HepG2 (cell line): ENCODE results near the gene CENPP. TPM values are rescaled to one million over a fixed set of nuclear protein-coding genes. Genes with fewer than 3 reads are reported as not detected.
A peak's percentile ranks its signal among the peaks of the same experiment; 100 is the strongest.

Experiments used
- ATAC-seq: fragments of 200-7000 bp; cut with Tn5 transposase; 3 replicates; pipeline ENCODE4 v1.9.1; 2020; ENCODE audit warnings: mild to moderate bottlenecking, moderate library complexity
- BruUV-seq: library from RNA; stranded (reverse); fragments of 400-500 nt; replicated peaks from 2 replicates; lab custom pipeline; 2021; lab: Mats Ljungman, UMichigan
- CTCF ChIA-PET: fragments of 300-600 bp; formaldehyde crosslinking; extraction: SDS; loops from one replicate; lab custom pipeline; 2021; ENCODE audit warnings: low total read pairs, inconsistent platforms, low intra/inter-chr PET ratio; lab: Yijun Ruan, JAX
- POLR2A ChIA-PET: fragments of 350-600 bp; sonication (Branson Sonifier 250); formaldehyde crosslinking; loops from one replicate; lab custom pipeline; 2020; ENCODE audit warnings: antibody characterized with exemption, inconsistent platforms; lab: Yijun Ruan, JAX
- DNase-seq: peaks from one replicate; pipeline ENCODE4 v3.0.0-alpha.2; 2015; ENCODE audit warnings: low spot score
- FAIRE-seq: peaks from 3 replicates; lab custom pipeline; 2011; peaks lifted over from hg19 to GRCh38; lab: Jason Lieb, UNC
- H2AFZ ChIP-seq: one replicate; pipeline ENCODE4 v1.6.1; 2011; ENCODE audit warnings: low read length, inconsistent platforms
- H3K27ac ChIP-seq: fragments of 300-600 bp; 3 replicates; pipeline ENCODE4 v1.8.0; 2011; ENCODE audit warnings: mixed run types, mild to moderate bottlenecking, mixed read lengths, low read length, inconsistent platforms; ENCODE audit not compliant: insufficient read depth; ENCODE audit errors: extremely low read length
- H3K27me3 ChIP-seq, 2 experiments: fragments of 200-600 bp in 1 of 2; 2 replicates in 1 of 2; 3 replicates in 1 of 2; pipeline versions ENCODE4 v1.6.0 to v1.8.0; 2011; ENCODE audit warnings: low read length in 2 of 2, mild to moderate bottlenecking in 2 of 2, moderate library complexity in 2 of 2, inconsistent platforms in 1 of 2; ENCODE audit not compliant: insufficient read depth in 2 of 2, control insufficient read depth in 1 of 2
- H3K36me3 ChIP-seq, 2 experiments: fragments of 200-600 bp in 1 of 2; replicated peaks in 1 of 2; 2 replicates in 1 of 2; 3 replicates in 1 of 2; pipeline versions ENCODE4 v1.5.1 to v1.8.0; 2011; ENCODE audit warnings: low read length in 2 of 2, inconsistent platforms in 1 of 2; ENCODE audit not compliant: insufficient read depth in 2 of 2, control insufficient read depth in 1 of 2
- H3K4me1 ChIP-seq: 2 replicates; pipeline ENCODE4 v1.5.1; 2012; ENCODE audit warnings: low read length, inconsistent platforms; ENCODE audit not compliant: insufficient read depth
- H3K4me2 ChIP-seq: 2 replicates; pipeline ENCODE4 v1.6.0; 2011; ENCODE audit warnings: low read depth, low read length, inconsistent platforms
- H3K4me3 ChIP-seq, 3 experiments: fragments of 200-600 bp in 1 of 3; sonication (generic), shearing (Covaris generic) in 1 of 3; replicated peaks in 1 of 3; 2 replicates each; pipeline ENCODE4 v1.5.1; 2011 to 2016; ENCODE audit warnings: low read length in 3 of 3, inconsistent platforms in 2 of 3, low read depth in 2 of 3, mild to moderate bottlenecking in 2 of 3, control low read depth in 1 of 3, mixed read lengths in 1 of 3; ENCODE audit not compliant: insufficient read depth in 1 of 3
- H3K79me2 ChIP-seq: one replicate; pipeline ENCODE4 v1.6.1; 2011; ENCODE audit warnings: low read length, inconsistent platforms; ENCODE audit not compliant: insufficient read depth
- H3K9ac ChIP-seq: 2 replicates; pipeline ENCODE4 v1.6.0; 2011; ENCODE audit warnings: mild to moderate bottlenecking, low read depth, low read length, inconsistent platforms; ENCODE audit not compliant: insufficient read depth
- H3K9me3 ChIP-seq: 2 replicates; pipeline ENCODE4 v1.5.1; 2012; ENCODE audit warnings: mild to moderate bottlenecking, low read length
- H4K20me1 ChIP-seq: 2 replicates; pipeline ENCODE4 v1.6.0; 2011; ENCODE audit warnings: inconsistent platforms, mild to moderate bottlenecking, low read length, moderate library complexity; ENCODE audit not compliant: insufficient read depth
- HNF1B ChIP-seq: sonication (generic); formaldehyde crosslinking; IDR thresholded peaks from 2 replicates; pipeline ENCODE4 v1.5.1; 2020; ENCODE audit warnings: mild to moderate bottlenecking, moderate library complexity, missing genetic modification reagents
- LCORL ChIP-seq, 2 experiments: fragments of 450-650 bp in 1 of 2; sonication (generic) in 1 of 2; formaldehyde crosslinking in 1 of 2; IDR thresholded peaks; 2 replicates each; pipeline versions ENCODE4 v1.5.0 to v1.6.1; 2017 to 2020; ENCODE audit warnings: antibody characterized with exemption in 1 of 2, missing genetic modification reagents in 1 of 2
- MEIS2 ChIP-seq: sonication (generic); formaldehyde crosslinking; IDR thresholded peaks from 2 replicates; pipeline ENCODE4 v1.9.0; 2021; ENCODE audit warnings: mild to moderate bottlenecking, missing genetic modification reagents
- ZBED4 ChIP-seq: sonication (generic); formaldehyde crosslinking; IDR thresholded peaks from 2 replicates; pipeline ENCODE4 v1.4.0; 2020; ENCODE audit warnings: missing genetic modification reagents, borderline replicate concordance
- ZNF121 ChIP-seq: sonication (generic); formaldehyde crosslinking; IDR thresholded peaks from 2 replicates; pipeline ENCODE4 v1.5.0; 2020; ENCODE audit warnings: mild to moderate bottlenecking, missing genetic modification reagents
- ZNF687 ChIP-seq: sonication (generic); formaldehyde crosslinking; IDR thresholded peaks from 2 replicates; pipeline ENCODE4 v1.5.1; 2020; ENCODE audit warnings: mild to moderate bottlenecking, missing genetic modification reagents, moderate library complexity
- ZSCAN29 ChIP-seq: sonication (generic); formaldehyde crosslinking; conservative IDR thresholded peaks from 2 replicates; pipeline ENCODE4 v1.4.0; 2020; ENCODE audit warnings: mild to moderate bottlenecking, missing genetic modification reagents
- WGBS: methylation state at CpG from one replicate; pipeline ENCODE4 v1.1.6; 2017; ENCODE audit warnings: low lambda C conversion rate; 5-methylcytosine and 5-hydroxymethylcytosine counted together
- in situ Hi-C: cut with HindIII; loops from 2 replicates; pipeline ENCODE4 v1.10.0; 2017; ENCODE audit warnings: low pct_unique_long_range_greater_than_20kb; ENCODE audit not compliant: extremely low pct_ligation_motif_present
- intact Hi-C: fragments of 100-400 bp; cut with micrococcal nuclease; formaldehyde crosslinking; loops from one replicate; pipeline ENCODE4 v1.10.0; 2022; ENCODE audit not compliant: unreplicated experiment
- polyA plus RNA-seq, 8 experiments: library from polyadenylated mRNA; depleted of rRNA in 3 of 8; stranded (reverse) in 7 of 8; unstranded in 1 of 8; fragments of >200 nt; fragmentation: Illumina TruSeq in 4 of 8; extraction: Trizol in 4 of 8; gene quantifications; 2 replicates each; pipeline versions ENCODE4 v1.2.1 to v1.2.3, GENCODE V29; 2011 to 2016; ENCODE audit warnings: low read depth in 4 of 8, missing spikeins in 1 of 8, mixed read lengths in 1 of 8; ENCODE audit not compliant: insufficient read depth in 1 of 8
- total RNA-seq, 5 experiments: library from RNA; depleted of rRNA; stranded (reverse); fragments of >200 nt; fragmentation: Illumina TruSeq; extraction: Trizol; gene quantifications; 2 replicates each; pipeline ENCODE4 v1.2.3, GENCODE V29; 2016; ENCODE audit warnings: low read depth in 1 of 5

CENPP gene
- total and polyA plus RNA-seq, 2 of the 13 experiments (the other 11 are each of a cell fraction or from before 2014, with no cell fraction given): 2.0 to 11.4 TPM

- Histone ChIP-seq H3K9me3 (no peaks in the 10 kb centered on the region), H3K79me2 (no peaks in the 10 kb centered on the region), H4K20me1 (no peaks in the 10 kb centered on the region), H3K27me3 (no peaks in the 10 kb centered on the region), H3K4me1 (peaks cover 38% of the 10 kb centered on the region), H3K27ac (no peak overlapping the region), H3K4me3 (no peak overlapping the region), H3K4me2 (no peak overlapping the region), H2AFZ (no peak overlapping the region), H3K9ac (no peak overlapping the region)
- in situ Hi-C loops: no loop called here
- ATAC-seq (no peak), DNase-seq (no peak), FAIRE-seq (no peak)
- 19% methylated on average over 1 of the region's 1 CpG for WGBS
- POLR2A ChIA-PET: interaction anchor here (1.0 kb wide), 1 partner anchor 9 kb away, joined by 3 read pairs; no protein-coding TSS in a partner anchor
- CTCF ChIA-PET: no interaction called here
- BruUV-seq: no TSS peak
- TF ChIP-seq ZNF121 (CRISPR knock-in tag) (peak; percentile 66), MEIS2 (CRISPR knock-in tag) (no peak)
- TF ChIP-seq, all 625 proteins: peak for 1
- no peaks in the 10 kb centered on the region for H3K36me3 ChIP-seq
- intact Hi-C loops: no loop called here
Observed at GRCh38 chr9:92595930-92596329, 270.2 kb downstream of the CENPP start.

DNA sequence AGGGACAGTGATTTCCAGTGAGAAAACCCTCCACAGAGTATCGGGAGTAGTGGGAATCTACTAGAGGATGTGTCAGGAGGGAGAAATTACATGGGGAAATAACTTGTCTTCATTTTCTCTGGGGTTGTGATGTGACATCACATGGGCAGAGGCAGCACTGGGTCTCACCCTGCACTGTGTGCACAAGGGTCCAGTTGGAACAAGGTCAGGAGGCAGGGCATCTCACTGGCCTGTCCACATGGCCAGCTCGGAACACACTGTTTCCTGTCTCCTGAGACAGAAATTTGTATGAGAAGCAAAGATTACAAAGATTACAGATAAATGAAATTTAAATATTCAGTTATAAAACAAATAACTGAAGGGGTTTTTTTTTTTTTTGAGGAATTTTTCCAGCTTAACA lies 272.6 kb downstream of the CENPP start:
- Histone ChIP-seq H4K20me1 (no peaks in the 10 kb centered on the region), H3K4me3 (no peak overlapping the region), H3K79me2 (no peaks in the 10 kb centered on the region), H3K27ac (peak overlapping the region; percentile 45), H3K4me2 (peak overlapping the region; percentile 7; the same call in 1 of the 2 replicates), H3K36me3 (no peaks in the 10 kb centered on the region), H2AFZ (no peak overlapping the region), H3K9me3 (no peaks in the 10 kb centered on the region), H3K9ac (no peak overlapping the region), H3K27me3 (no peaks in the 10 kb centered on the region), H3K4me1 (peaks cover 54% of the 10 kb centered on the region)
- no TSS peak for BruUV-seq
- ATAC-seq (peak; percentile 88), DNase-seq (no peak), FAIRE-seq (no peak)
- in situ Hi-C loops (no loop called here), intact Hi-C loops (no loop called here)
- POLR2A ChIA-PET: interaction anchor here (0.9 kb wide), 1 partner anchor 18 kb away, joined by 3 read pairs; no protein-coding TSS in a partner anchor
- CTCF ChIA-PET: no interaction called here
- WGBS: 47% methylated on average over 2 of the region's 2 CpGs
- TF ChIP-seq LCORL (IDR thresholded peaks at IDR 0.05) (no peak), LCORL (CRISPR knock-in tag; IDR thresholded peaks at IDR 0.05) (peak; percentile 39; the same call in 1 of the 2 replicates), ZNF687 (peak; percentile 82), ZSCAN29 (CRISPR knock-in tag) (no peak), HNF1B (CRISPR knock-in tag) (0 out of 2 replicates have a peak, but pooled peaks have one; percentile 24), ZBED4 (CRISPR knock-in tag) (peak; percentile 90; the same call in 1 of the 2 replicates)
